ACC112 (cell line): Measurements from ENCODE around the gene TATDN2.
A peak's percentile ranks its signal among the peaks of the same experiment; 100 is the strongest.

Source experiments
- H2AFZ ChIP-seq: fragments of 200-600 bp; sonication (generic); one replicate; pipeline ENCODE4 v1.6.0; 2017; ENCODE audit warnings: antibody characterized with exemption, low read length; ENCODE audit not compliant: unreplicated experiment
- H3K27ac ChIP-seq: fragments of 200-600 bp; sonication (generic); 2 replicates; pipeline ENCODE4 v1.5.1; 2014; ENCODE audit warnings: low read depth, mild to moderate bottlenecking, antibody characterized with exemption, low read length, moderate library complexity
- H3K27me3 ChIP-seq: fragments of 200-600 bp; sonication (generic); 2 replicates; pipeline ENCODE4 v1.6.1; 2014; ENCODE audit warnings: mild to moderate bottlenecking, antibody characterized with exemption, low read length, moderate library complexity, mixed read lengths; ENCODE audit not compliant: insufficient read depth
- H3K36me3 ChIP-seq: fragments of 200-600 bp; sonication (generic); 2 replicates; pipeline ENCODE4 v1.6.1; 2016; ENCODE audit warnings: mild to moderate bottlenecking, antibody characterized with exemption, low read length, moderate library complexity, mixed read lengths; ENCODE audit not compliant: insufficient read depth
- H3K4me1 ChIP-seq: fragments of 200-600 bp; sonication (generic); one replicate; pipeline ENCODE4 v1.6.1; 2016; ENCODE audit warnings: low read length, mixed read lengths; ENCODE audit not compliant: insufficient read depth, unreplicated experiment, control insufficient read depth
- H3K4me3 ChIP-seq: fragments of 200-600 bp; sonication (generic); 2 replicates; pipeline ENCODE4 v1.5.1; 2014; ENCODE audit warnings: mild to moderate bottlenecking, low read depth, low read length
- H3K79me2 ChIP-seq: fragments of 200-600 bp; sonication (generic); one replicate; pipeline ENCODE4 v1.6.0; 2016; ENCODE audit warnings: low read length; ENCODE audit not compliant: control insufficient read depth, unreplicated experiment, insufficient read depth

TATDN2 gene

GRCh38 chr3:10281951-10282350, 33.7 kb downstream of the TATDN2 start:
- Histone ChIP-seq H3K27me3 (no peaks in the 10 kb centered on the region), H2AFZ (no peak overlapping the region), H3K27ac (peak overlapping the region; percentile 37), H3K36me3 (0 out of 2 replicates have a peak, but pooled peaks cover 8% of the 10 kb centered on the region), H3K79me2 (peaks cover 2% of the 10 kb centered on the region), H3K4me3 (no peak overlapping the region; the same call in 1 of the 2 replicates), H3K4me1 (peaks cover 15% of the 10 kb centered on the region)

- Histone ChIP-seq H3K79me2 (peaks cover 2% of the 10 kb centered on the region), H3K36me3 (0 out of 2 replicates have a peak, but pooled peaks cover 8% of the 10 kb centered on the region), H3K27ac (no peak overlapping the region), H3K4me3 (no peak overlapping the region), H2AFZ (no peak overlapping the region), H3K27me3 (no peaks in the 10 kb centered on the region), H3K4me1 (peaks cover 19% of the 10 kb centered on the region)
Measured at GRCh38 chr3:10283638-10284037, 35.4 kb downstream of the TATDN2 start.

- Histone ChIP-seq H3K79me2 (peaks cover 2% of the 10 kb centered on the region), H3K4me3 (no peak overlapping the region), H3K36me3 (0 out of 2 replicates have a peak, but pooled peaks cover 8% of the 10 kb centered on the region), H2AFZ (no peak overlapping the region), H3K4me1 (peaks cover 19% of the 10 kb centered on the region), H3K27me3 (no peaks in the 10 kb centered on the region), H3K27ac (no peak overlapping the region)
Measured at GRCh38 chr3:10284496-10284895, 36.2 kb downstream of the TATDN2 start.

- Histone ChIP-seq H3K79me2 (peaks cover 2% of the 10 kb centered on the region), H3K4me3 (no peak overlapping the region), H3K36me3 (0 out of 2 replicates have a peak, but pooled peaks cover 8% of the 10 kb centered on the region), H3K4me1 (peaks cover 19% of the 10 kb centered on the region), H3K27ac (no peak overlapping the region), H2AFZ (no peak overlapping the region), H3K27me3 (no peaks in the 10 kb centered on the region)
Measured at GRCh38 chr3:10285272-10286132, 37.2 kb downstream of the TATDN2 start.

- Histone ChIP-seq H3K27ac (no peak overlapping the region), H3K79me2 (peaks cover 2% of the 10 kb centered on the region), H3K36me3 (0 out of 2 replicates have a peak, but pooled peaks cover 8% of the 10 kb centered on the region), H2AFZ (no peak overlapping the region), H3K4me1 (peaks cover 19% of the 10 kb centered on the region), H3K4me3 (no peak overlapping the region), H3K27me3 (no peaks in the 10 kb centered on the region)
Measured at GRCh38 chr3:10286133-10286524, 37.9 kb downstream of the TATDN2 start.

GRCh38 chr3:10286596-10287295, 38.5 kb downstream of the TATDN2 start:
- Histone ChIP-seq H3K4me1 (peaks cover 17% of the 10 kb centered on the region), H3K27ac (no peak overlapping the region), H3K4me3 (no peak overlapping the region), H3K27me3 (no peaks in the 10 kb centered on the region), H3K79me2 (peaks cover 2% of the 10 kb centered on the region), H2AFZ (no peak overlapping the region), H3K36me3 (peaks cover 9% of the 10 kb centered on the region; the same call in 1 of the 2 replicates)

GRCh38 chr3:10287936-10288574, 39.8 kb downstream of the TATDN2 start:
- no peaks in the 10 kb centered on the region for H3K27me3 ChIP-seq
- H3K4me1 ChIP-seq, result peaks cover 20% of the 10 kb centered on the region
- H3K4me3 ChIP-seq, result no peak overlapping the region
- no peak overlapping the region for H3K27ac ChIP-seq
- H3K36me3 ChIP-seq, result peaks cover 20% of the 10 kb centered on the region; the same call in 1 of the 2 replicates
- no peak overlapping the region for H2AFZ ChIP-seq
- peaks cover under 1% of the 10 kb centered on the region for H3K79me2 ChIP-seq

GRCh38 chr3:10288575-10288960, 40.3 kb downstream of the TATDN2 start:
- peaks cover 23% of the 10 kb centered on the region for H3K4me1 ChIP-seq
- H3K36me3 ChIP-seq, result peaks cover 17% of the 10 kb centered on the region; the same call in 1 of the 2 replicates
- H3K27ac ChIP-seq, result no peak overlapping the region
- H2AFZ ChIP-seq, result no peak overlapping the region
- no peaks in the 10 kb centered on the region for H3K79me2 ChIP-seq
- no peaks in the 10 kb centered on the region for H3K27me3 ChIP-seq
- H3K4me3 ChIP-seq, result no peak overlapping the region

- H3K36me3 ChIP-seq, result peaks cover 15% of the 10 kb centered on the region; the same call in 1 of the 2 replicates
- peaks cover 23% of the 10 kb centered on the region for H3K4me1 ChIP-seq
- no peak overlapping the region for H3K4me3 ChIP-seq
- H3K27me3 ChIP-seq, result no peaks in the 10 kb centered on the region
- H3K27ac ChIP-seq, result no peak overlapping the region
- no peak overlapping the region for H2AFZ ChIP-seq
- H3K79me2 ChIP-seq, result no peaks in the 10 kb centered on the region
Measured at GRCh38 chr3:10289077-10289476, 40.8 kb downstream of the TATDN2 start.

GRCh38 chr3:10289787-10290355, 41.6 kb downstream of the TATDN2 start:
- Histone ChIP-seq H3K27ac (no peak overlapping the region), H3K4me3 (no peak overlapping the region), H3K36me3 (peaks cover 15% of the 10 kb centered on the region; the same call in 1 of the 2 replicates), H3K27me3 (no peaks in the 10 kb centered on the region), H3K79me2 (no peaks in the 10 kb centered on the region), H2AFZ (no peak overlapping the region), H3K4me1 (peaks cover 23% of the 10 kb centered on the region)
